GM12872 (cell line): ENCODE results near the gene ERICH2.

ENCODE experiments used
- TF ChIP-seq, protein P1 (sequence below): IDR thresholded peaks from 3 replicates; pipeline ENCODE4 v1.5.1; 2011; ENCODE audit warnings: low read depth, mild to moderate bottlenecking, low read length, moderate library complexity; ENCODE audit not compliant: insufficient read depth

ERICH2 gene

DNA sequence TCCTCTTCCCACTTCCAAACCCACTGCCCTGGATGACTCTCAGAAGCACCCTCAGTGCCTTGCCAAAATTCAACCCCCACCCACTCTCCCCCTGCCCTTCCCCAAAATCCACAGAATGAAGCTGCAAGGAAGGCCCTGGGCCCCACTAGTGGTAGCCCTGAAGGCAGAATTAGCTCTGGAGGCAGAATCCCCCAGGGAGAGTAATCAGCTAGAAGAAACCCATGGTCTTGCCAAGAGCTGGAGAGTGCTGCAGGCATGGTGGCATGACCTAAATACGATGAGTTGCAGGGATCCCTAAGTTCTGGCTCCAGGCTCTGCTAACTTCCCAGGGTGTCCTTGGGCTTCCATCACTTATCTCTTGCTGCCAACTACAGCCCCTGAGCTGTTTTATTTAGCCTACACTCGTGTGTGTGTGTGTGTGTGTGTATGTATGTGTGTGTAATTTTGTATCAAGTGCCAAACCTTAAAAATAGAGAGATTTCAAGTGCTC, 54.4 kb downstream of the ERICH2 start:
- TF ChIP-seq, protein P1, sequence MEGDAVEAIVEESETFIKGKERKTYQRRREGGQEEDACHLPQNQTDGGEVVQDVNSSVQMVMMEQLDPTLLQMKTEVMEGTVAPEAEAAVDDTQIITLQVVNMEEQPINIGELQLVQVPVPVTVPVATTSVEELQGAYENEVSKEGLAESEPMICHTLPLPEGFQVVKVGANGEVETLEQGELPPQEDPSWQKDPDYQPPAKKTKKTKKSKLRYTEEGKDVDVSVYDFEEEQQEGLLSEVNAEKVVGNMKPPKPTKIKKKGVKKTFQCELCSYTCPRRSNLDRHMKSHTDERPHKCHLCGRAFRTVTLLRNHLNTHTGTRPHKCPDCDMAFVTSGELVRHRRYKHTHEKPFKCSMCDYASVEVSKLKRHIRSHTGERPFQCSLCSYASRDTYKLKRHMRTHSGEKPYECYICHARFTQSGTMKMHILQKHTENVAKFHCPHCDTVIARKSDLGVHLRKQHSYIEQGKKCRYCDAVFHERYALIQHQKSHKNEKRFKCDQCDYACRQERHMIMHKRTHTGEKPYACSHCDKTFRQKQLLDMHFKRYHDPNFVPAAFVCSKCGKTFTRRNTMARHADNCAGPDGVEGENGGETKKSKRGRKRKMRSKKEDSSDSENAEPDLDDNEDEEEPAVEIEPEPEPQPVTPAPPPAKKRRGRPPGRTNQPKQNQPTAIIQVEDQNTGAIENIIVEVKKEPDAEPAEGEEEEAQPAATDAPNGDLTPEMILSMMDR, result no peak

DNA sequence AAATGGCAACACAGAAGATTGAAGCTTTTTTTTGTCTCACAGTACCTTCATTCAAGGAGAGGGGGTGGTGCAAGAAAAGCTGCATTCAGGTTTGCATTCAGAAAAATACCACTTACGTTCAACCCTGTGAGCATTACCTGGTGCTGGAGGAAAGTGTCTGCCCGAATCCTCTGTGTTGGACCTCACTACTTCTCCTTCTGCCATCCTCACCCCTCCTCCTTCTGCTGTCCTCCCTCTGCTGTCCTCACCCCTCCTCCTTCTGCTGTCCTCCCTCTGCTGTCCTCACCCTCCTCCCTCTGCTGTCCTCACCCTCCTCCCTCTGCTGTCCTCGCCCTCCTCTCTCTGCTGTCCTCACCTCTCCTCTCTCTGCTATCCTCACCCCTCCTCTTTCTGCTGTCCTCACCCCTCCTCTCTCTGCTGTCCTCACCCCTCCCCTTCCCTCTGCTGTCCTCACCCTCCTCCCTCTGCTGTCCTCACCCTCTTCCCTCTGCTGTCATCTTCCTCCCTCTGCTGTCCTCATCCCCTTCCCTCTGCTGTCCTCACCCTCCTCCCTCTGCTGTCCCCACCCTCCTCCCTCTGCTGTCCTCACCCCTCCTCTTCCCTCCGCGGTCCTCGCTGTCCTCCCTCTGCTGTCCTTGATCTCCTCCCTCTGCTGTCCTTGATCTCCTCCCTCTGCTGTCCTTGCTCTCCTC, 57.8 kb downstream of the ERICH2 start:
- TF ChIP-seq, protein P1, result no peak

DNA sequence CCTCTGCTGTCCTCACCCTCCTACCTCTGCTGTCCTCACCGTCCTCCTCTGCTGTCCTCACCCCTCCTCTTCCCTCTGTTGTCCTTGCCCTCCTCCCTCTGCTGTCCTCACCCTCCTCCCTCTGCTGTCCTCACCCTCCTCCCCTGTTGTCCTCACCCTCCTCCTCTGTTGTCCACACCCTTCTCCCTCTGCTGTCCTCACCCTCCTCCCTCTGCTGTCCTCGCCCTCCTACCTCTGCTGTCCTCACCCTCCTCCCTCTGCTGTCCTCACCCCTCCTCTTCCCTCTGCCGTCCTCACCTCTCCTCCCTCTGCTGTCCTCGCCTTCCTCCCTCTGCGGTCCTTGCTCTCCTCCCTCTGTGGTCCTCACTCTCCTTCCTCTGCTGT, 58.3 kb downstream of the ERICH2 start:
- TF ChIP-seq, protein P1, result no peak

DNA sequence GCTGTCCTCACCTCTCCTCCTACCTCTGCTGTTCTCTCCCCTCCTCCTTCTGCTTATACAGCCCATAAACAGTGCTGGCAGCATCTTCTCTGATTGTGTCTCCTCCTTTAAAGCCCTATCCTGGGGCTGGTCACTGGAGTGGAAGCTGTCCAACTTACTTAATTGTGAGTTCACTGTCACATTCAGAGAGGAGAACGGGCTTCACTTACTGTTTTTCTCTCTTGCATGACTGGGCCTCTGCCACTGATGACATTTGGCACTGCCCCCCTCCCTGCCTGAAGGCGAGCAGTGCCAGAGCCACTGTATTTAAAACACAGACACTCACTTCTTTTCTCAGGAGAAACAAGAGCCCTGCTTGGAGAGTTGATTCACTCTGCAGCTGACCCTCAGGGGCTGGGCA, 58.9 kb downstream of the ERICH2 start:
- TF ChIP-seq, protein P1, result no peak

DNA sequence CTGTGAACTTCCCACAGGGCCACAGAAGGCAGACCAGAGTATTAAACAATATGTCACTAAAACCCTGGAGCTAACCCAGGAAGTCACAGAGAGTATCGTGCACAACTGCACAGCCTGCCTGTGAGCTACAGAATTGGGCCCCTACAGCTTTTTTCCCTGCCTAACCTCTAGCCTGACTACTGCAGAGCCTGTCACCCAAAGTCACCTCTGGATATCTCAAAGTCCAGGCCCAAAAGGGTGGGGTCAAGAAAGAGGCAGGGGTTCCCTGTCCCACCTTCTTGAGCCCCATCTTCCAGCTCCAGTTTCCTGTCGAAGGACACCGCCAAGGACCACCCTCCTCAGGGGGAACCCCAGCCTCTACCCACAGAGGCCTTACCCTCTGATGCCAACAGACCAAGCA, 60.0 kb downstream of the ERICH2 start:
- TF ChIP-seq, protein P1, result no peak

DNA sequence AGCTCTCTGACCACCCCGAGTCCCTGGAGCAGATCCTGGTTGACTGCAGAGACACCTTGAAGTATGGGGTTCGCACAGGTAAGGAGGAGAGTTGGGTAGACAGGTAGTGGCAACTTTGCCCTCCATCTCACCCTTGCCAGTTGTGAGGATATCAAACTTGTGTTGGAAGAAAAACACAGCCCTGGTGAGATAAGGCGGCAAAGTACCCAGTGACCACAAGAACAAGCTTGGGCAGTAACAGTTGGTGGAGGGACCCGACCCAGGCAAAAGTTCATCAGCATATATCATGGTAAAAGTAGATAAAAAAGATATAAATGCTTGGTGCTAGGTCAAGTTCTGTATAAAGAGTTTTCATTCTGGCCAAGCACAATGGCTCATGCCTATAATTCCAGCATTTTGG, 60.9 kb downstream of the ERICH2 start:
- TF ChIP-seq, protein P1, result no peak

DNA sequence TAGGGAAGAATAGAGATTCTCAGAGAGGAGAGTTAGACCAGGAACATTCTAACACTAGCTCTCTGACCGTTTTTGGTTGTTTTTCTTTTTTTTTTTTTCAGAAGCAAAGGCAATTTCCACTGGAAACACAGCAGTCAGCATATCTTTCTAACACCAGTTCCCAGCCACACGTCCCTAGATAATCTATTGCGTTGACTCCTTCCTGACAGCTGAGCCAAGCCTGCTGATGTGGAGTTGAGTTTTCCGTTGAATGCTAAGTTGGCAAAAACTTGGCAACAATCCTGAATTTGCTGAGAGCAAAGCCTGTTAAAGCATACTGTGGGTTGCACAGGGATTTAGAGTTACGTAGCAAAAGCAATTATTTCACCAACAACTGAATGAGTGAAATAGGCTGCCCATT, 65.8 kb downstream of the ERICH2 start:
- TF ChIP-seq, protein P1, result no peak

DNA sequence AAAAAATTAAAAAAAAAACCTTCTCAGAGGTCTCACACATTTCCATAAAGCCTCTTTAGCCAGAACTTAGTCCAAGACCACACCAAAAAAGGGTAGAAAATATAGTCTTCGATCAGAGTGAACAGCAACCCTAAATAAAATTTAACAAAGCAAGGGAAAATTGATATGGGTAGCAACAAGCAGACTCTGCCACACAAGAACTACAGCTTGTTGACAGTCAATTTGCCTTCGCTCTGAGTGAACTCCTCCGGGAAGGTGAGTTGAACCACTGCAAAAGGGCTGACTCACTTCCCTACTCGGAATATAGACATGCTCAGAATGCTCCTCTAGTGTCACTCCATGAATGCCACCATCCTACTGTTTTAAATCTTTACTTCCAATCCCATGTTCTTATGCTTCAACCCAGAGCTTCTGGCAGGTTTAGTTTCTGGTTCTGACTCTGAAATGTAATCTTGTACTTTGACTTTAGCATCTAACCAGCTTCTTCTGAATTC, 70.6 kb downstream of the ERICH2 start:
- TF ChIP-seq, protein P1, result no peak
